Panc1 (cell line): Measurements from ENCODE around the gene PLIN5. TPM values are rescaled to one million over a fixed set of nuclear protein-coding genes. Genes with fewer than 3 reads are reported as not detected.

ENCODE experiments used
- ATAC-seq: fragments of 200-7000 bp; cut with Tn5 transposase; 2 replicates; pipeline ENCODE4 v1.9.1; 2020; ENCODE audit warnings: mild to moderate bottlenecking, moderate library complexity
- BruUV-seq: library from RNA; stranded (reverse); fragments of 400-500 nt; replicated peaks from 2 replicates; lab custom pipeline; 2021; lab: Mats Ljungman, UMichigan
- CTCF ChIA-PET: fragments of 300-600 bp; sonication (Branson Sonifier 250); formaldehyde crosslinking; loops from one replicate; lab custom pipeline; 2022; ENCODE audit warnings: antibody characterized with exemption; lab: Charles Lee
- POLR2A ChIA-PET: fragments of 300-600 bp; sonication (Branson Sonifier 250); formaldehyde crosslinking; loops from one replicate; lab custom pipeline; 2022; ENCODE audit warnings: antibody characterized with exemption; lab: Charles Lee
- DNase-seq: peaks from one replicate; pipeline ENCODE4 v3.0.0-alpha.2; 2010; ENCODE audit warnings: low read depth, low spot score
- H3K27ac ChIP-seq: 2 replicates; pipeline ENCODE4 v1.5.1; 2011; ENCODE audit warnings: mild to moderate bottlenecking, low read length, inconsistent platforms
- H3K27me3 ChIP-seq: fragments of 200-500 bp; sonication (Bioruptor generic); 2 replicates; pipeline ENCODE4 v1.6.0; 2014; ENCODE audit warnings: low read length, inconsistent platforms; ENCODE audit not compliant: control insufficient read depth, insufficient read depth
- H3K36me3 ChIP-seq: fragments of 200-500 bp; sonication (Bioruptor generic); 2 replicates; pipeline ENCODE4 v1.5.1; 2014; ENCODE audit warnings: inconsistent platforms, mild to moderate bottlenecking, low read length, moderate library complexity; ENCODE audit not compliant: control insufficient read depth, insufficient read depth
- H3K4me1 ChIP-seq: 2 replicates; pipeline ENCODE4 v1.5.1; 2011; ENCODE audit warnings: inconsistent platforms, mild to moderate bottlenecking, low read length, moderate library complexity; ENCODE audit not compliant: control insufficient read depth, insufficient read depth
- H3K4me3 ChIP-seq, 2 experiments: 2 replicates each; pipeline ENCODE4 v1.5.1; 2011 to 2012; ENCODE audit warnings: low read depth in 2 of 2, low read length in 2 of 2, mild to moderate bottlenecking in 2 of 2, inconsistent platforms in 1 of 2, moderate library complexity in 1 of 2
- H3K9me3 ChIP-seq: fragments of 200-500 bp; sonication (Bioruptor generic); 2 replicates; pipeline ENCODE4 v1.5.1; 2014; ENCODE audit warnings: low read depth, mild to moderate bottlenecking, inconsistent platforms, low read length, moderate library complexity; ENCODE audit not compliant: control insufficient read depth, insufficient read depth
- CTCF ChIP-seq: fragments of 450-650 bp; IDR thresholded peaks from 2 replicates; pipeline ENCODE4 v1.5.1; 2017; ENCODE audit warnings: mild to moderate bottlenecking
- POLR2AphosphoS5 ChIP-seq: IDR thresholded peaks from 2 replicates; pipeline ENCODE4 v1.6.1; 2012; ENCODE audit warnings: mild to moderate bottlenecking, low read depth, low read length, moderate library complexity
- SIN3A ChIP-seq: IDR thresholded peaks from 2 replicates; pipeline ENCODE4 v1.6.1; 2012; ENCODE audit warnings: low read depth, mild to moderate bottlenecking, low read length, moderate library complexity, borderline replicate concordance; ENCODE audit not compliant: insufficient read depth
- TCF7L2 ChIP-seq: IDR thresholded peaks from 2 replicates; pipeline ENCODE4 v1.6.1; 2011; ENCODE audit warnings: mild to moderate bottlenecking, low read depth, low read length, inconsistent platforms
- in situ Hi-C: cut with HindIII; loops from 2 replicates; pipeline ENCODE4 v1.10.0; 2016; ENCODE audit warnings: low sequenced_read_pairs, low pct_unique_long_range_greater_than_20kb
- intact Hi-C: fragments of 100-400 bp; cut with micrococcal nuclease; formaldehyde crosslinking; loops from one replicate; pipeline ENCODE4 v1.10.0; 2022; ENCODE audit not compliant: unreplicated experiment
- total RNA-seq: library from RNA; stranded (reverse); gene quantifications from one replicate; pipeline ENCODE4 v1.2.1, GENCODE V29; 2021; ENCODE audit not compliant: unreplicated experiment
- TF ChIP-seq, protein P1 (sequence below), 2 experiments: IDR thresholded peaks; 2 replicates each; pipeline ENCODE4 v1.6.1; 2011 to 2012; ENCODE audit warnings: low read depth in 2 of 2, control low read depth in 1 of 2, low read length in 1 of 2, mild to moderate bottlenecking in 1 of 2, moderate library complexity in 1 of 2; ENCODE audit not compliant: insufficient read depth in 1 of 2

The PLIN5 gene
- total RNA-seq, 1 experiment from 2014 or later = 0.64 TPM

GRCh38 chr19:4513248-4513647, 21.8 kb downstream of the PLIN5 start:
- Histone ChIP-seq H3K27ac (no peak overlapping the region), H3K27me3 (no peaks in the 10 kb centered on the region), H3K4me3 (no peak overlapping the region), H3K36me3 (no peaks in the 10 kb centered on the region), H3K9me3 (no peaks in the 10 kb centered on the region), H3K4me1 (peaks cover 12% of the 10 kb centered on the region)
- ATAC-seq = no peak
- ChIA-PET POLR2A (no interaction called here), CTCF (no interaction called here)
- no peak for DNase-seq
- no TSS peak for BruUV-seq
- TF ChIP-seq CTCF (no peak), TCF7L2 (no peak), POLR2AphosphoS5 (no peak), SIN3A (no peak)
- TF ChIP-seq, protein P1, sequence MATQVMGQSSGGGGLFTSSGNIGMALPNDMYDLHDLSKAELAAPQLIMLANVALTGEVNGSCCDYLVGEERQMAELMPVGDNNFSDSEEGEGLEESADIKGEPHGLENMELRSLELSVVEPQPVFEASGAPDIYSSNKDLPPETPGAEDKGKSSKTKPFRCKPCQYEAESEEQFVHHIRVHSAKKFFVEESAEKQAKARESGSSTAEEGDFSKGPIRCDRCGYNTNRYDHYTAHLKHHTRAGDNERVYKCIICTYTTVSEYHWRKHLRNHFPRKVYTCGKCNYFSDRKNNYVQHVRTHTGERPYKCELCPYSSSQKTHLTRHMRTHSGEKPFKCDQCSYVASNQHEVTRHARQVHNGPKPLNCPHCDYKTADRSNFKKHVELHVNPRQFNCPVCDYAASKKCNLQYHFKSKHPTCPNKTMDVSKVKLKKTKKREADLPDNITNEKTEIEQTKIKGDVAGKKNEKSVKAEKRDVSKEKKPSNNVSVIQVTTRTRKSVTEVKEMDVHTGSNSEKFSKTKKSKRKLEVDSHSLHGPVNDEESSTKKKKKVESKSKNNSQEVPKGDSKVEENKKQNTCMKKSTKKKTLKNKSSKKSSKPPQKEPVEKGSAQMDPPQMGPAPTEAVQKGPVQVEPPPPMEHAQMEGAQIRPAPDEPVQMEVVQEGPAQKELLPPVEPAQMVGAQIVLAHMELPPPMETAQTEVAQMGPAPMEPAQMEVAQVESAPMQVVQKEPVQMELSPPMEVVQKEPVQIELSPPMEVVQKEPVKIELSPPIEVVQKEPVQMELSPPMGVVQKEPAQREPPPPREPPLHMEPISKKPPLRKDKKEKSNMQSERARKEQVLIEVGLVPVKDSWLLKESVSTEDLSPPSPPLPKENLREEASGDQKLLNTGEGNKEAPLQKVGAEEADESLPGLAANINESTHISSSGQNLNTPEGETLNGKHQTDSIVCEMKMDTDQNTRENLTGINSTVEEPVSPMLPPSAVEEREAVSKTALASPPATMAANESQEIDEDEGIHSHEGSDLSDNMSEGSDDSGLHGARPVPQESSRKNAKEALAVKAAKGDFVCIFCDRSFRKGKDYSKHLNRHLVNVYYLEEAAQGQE (IDR thresholded peaks at IDR 0.05; ENCODE audit: insufficient read depth in 1 of 2, low read depth in 2 of 2, low read length in 1 of 2) = no peak
- intact Hi-C loops = no loop called here
- in situ Hi-C loops = no loop called here

DNA sequence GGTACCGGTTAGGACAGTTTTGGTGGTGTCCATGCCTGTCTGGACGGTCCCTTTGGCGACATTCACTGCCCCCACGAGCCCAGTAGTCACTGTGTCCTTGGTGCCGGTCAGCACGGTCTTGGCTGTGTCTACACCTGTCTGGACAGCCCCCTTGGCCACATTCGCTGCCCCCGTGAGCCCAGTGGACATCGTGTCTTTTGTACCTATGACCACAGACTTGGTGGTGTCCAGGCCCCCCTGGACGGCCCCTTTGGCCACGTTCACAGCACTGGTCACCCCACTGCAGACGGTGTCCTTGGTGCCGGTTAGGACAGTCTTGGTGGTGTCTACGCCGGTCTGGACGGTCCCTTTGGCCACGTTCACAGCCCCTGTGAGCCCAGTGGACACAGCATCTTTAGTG, 23.0 kb downstream of the PLIN5 start:
- H3K4me3 ChIP-seq = no peak overlapping the region
- intact Hi-C loops = no loop called here
- ChIA-PET CTCF (no interaction called here), POLR2A (no interaction called here)
- DNase-seq (no peak), ATAC-seq (no peak)
- H3K36me3 ChIP-seq = no peaks in the 10 kb centered on the region
- H3K9me3 ChIP-seq = no peaks in the 10 kb centered on the region
- TF ChIP-seq TCF7L2 (no peak), SIN3A (no peak), POLR2AphosphoS5 (no peak), CTCF (no peak)
- TF ChIP-seq, protein P1 (IDR thresholded peaks at IDR 0.05; ENCODE audit: insufficient read depth in 1 of 2, low read depth in 2 of 2, low read length in 1 of 2) = no peak
- H3K27me3 ChIP-seq = no peaks in the 10 kb centered on the region
- H3K4me1 ChIP-seq = peaks cover 8% of the 10 kb centered on the region
- BruUV-seq = no TSS peak
- in situ Hi-C loops = no loop called here
- no peak overlapping the region for H3K27ac ChIP-seq
